ENCODE measurements around the gene CLIC6. TPM values are rescaled to one million over a fixed set of nuclear protein-coding genes. Genes with fewer than 3 reads are reported as not detected.

Gene CLIC6
- total RNA-seq, 1 experiment from 2014 or later = not detected

- BruUV-seq (replicated peaks) = no TSS peak
- no peaks in the 10 kb centered on the region for H3K9me3 ChIP-seq
- no peak for TF ChIP-seq CTCF (IDR thresholded peaks at IDR 0.05; ENCODE audit: insufficient read depth in 1 of 2, low read depth in 1 of 2, low read length in 1 of 2, severe bottlenecking in 1 of 2, unreplicated experiment in 1 of 2)
- Mint-ChIP-seq H3K27ac (ENCODE audit: unreplicated experiment) (no peak overlapping the region), H3K36me3 (ENCODE audit: insufficient read depth, unreplicated experiment) (no peaks in the 10 kb centered on the region), H3K4me1 (ENCODE audit: low read depth, unreplicated experiment) (peaks cover 7% of the 10 kb centered on the region), H3K9me3 (ENCODE audit: unreplicated experiment) (peaks cover 9% of the 10 kb centered on the region), H3K27me3 (ENCODE audit: insufficient read depth, unreplicated experiment) (peaks cover 4% of the 10 kb centered on the region), H3K4me3 (ENCODE audit: unreplicated experiment) (no peak overlapping the region)
- H3K36me3 ChIP-seq (ENCODE audit: control insufficient read depth, insufficient read depth, low read length) = no peaks in the 10 kb centered on the region
- ChIA-PET POLR2A (no interaction called here), CTCF (no interaction called here)
- no peaks in the 10 kb centered on the region for H3K27me3 ChIP-seq (replicated peaks; ENCODE audit: control insufficient read depth, insufficient read depth, low read length)
- intact Hi-C loops (cut with micrococcal nuclease; ENCODE audit: unreplicated experiment) = no loop called here
- no peaks in the 10 kb centered on the region for H3K4me1 ChIP-seq
- H3K4me3 ChIP-seq (ENCODE audit: low read depth, low read length) = no peak overlapping the region
- DNase-seq = no peak
Measured at GRCh38 chr21:34636961-34637360, 31.8 kb upstream of the CLIC6 start.

GRCh38 chr21:34639250-34639649, 29.5 kb upstream of the CLIC6 start:
- Histone ChIP-seq H3K4me3 (ENCODE audit: low read depth, low read length) (no peak overlapping the region), H3K4me1 (no peaks in the 10 kb centered on the region), H3K27me3 (replicated peaks; ENCODE audit: control insufficient read depth, insufficient read depth, low read length) (no peaks in the 10 kb centered on the region), H3K36me3 (ENCODE audit: control insufficient read depth, insufficient read depth, low read length) (no peaks in the 10 kb centered on the region), H3K9me3 (no peaks in the 10 kb centered on the region)
- Mint-ChIP-seq H3K27me3 (ENCODE audit: insufficient read depth, unreplicated experiment) (no peaks in the 10 kb centered on the region), H3K4me3 (ENCODE audit: unreplicated experiment) (no peak overlapping the region), H3K36me3 (ENCODE audit: insufficient read depth, unreplicated experiment) (no peaks in the 10 kb centered on the region), H3K4me1 (ENCODE audit: low read depth, unreplicated experiment) (peaks cover 7% of the 10 kb centered on the region), H3K9me3 (ENCODE audit: unreplicated experiment) (peaks cover 9% of the 10 kb centered on the region), H3K27ac (ENCODE audit: unreplicated experiment) (no peak overlapping the region)
- intact Hi-C loops (cut with micrococcal nuclease; ENCODE audit: unreplicated experiment) = no loop called here
- ChIA-PET POLR2A (no interaction called here), CTCF (no interaction called here)
- DNase-seq = no peak
- BruUV-seq (replicated peaks) = no TSS peak
- no peak for TF ChIP-seq CTCF (IDR thresholded peaks at IDR 0.05; ENCODE audit: insufficient read depth in 1 of 2, low read depth in 1 of 2, low read length in 1 of 2, severe bottlenecking in 1 of 2, unreplicated experiment in 1 of 2)

- DNase-seq = no peak
- Mint-ChIP-seq H3K36me3 (ENCODE audit: insufficient read depth, unreplicated experiment) (no peaks in the 10 kb centered on the region), H3K4me1 (ENCODE audit: low read depth, unreplicated experiment) (peaks cover 10% of the 10 kb centered on the region), H3K27ac (ENCODE audit: unreplicated experiment) (no peak overlapping the region), H3K27me3 (ENCODE audit: insufficient read depth, unreplicated experiment) (no peaks in the 10 kb centered on the region), H3K4me3 (ENCODE audit: unreplicated experiment) (no peak overlapping the region), H3K9me3 (ENCODE audit: unreplicated experiment) (peaks cover 9% of the 10 kb centered on the region)
- no peaks in the 10 kb centered on the region for H3K4me1 ChIP-seq
- TF ChIP-seq CTCF (IDR thresholded peaks at IDR 0.05; ENCODE audit: insufficient read depth in 1 of 2, low read depth in 1 of 2, low read length in 1 of 2, severe bottlenecking in 1 of 2, unreplicated experiment in 1 of 2) = no peak
- no peak overlapping the region for H3K4me3 ChIP-seq (ENCODE audit: low read depth, low read length)
- no peaks in the 10 kb centered on the region for H3K9me3 ChIP-seq
- no peaks in the 10 kb centered on the region for H3K36me3 ChIP-seq (ENCODE audit: control insufficient read depth, insufficient read depth, low read length)
- ChIA-PET POLR2A (no interaction called here), CTCF (no interaction called here)
- intact Hi-C loops (cut with micrococcal nuclease; ENCODE audit: unreplicated experiment) = no loop called here
- no peaks in the 10 kb centered on the region for H3K27me3 ChIP-seq (replicated peaks; ENCODE audit: control insufficient read depth, insufficient read depth, low read length)
- BruUV-seq (replicated peaks) = no TSS peak
Measured at GRCh38 chr21:34639882-34640788, 28.7 kb upstream of the CLIC6 start.

Measured in Caco-2 (cell line).